Muscle layer of colon (tissue), 2 donors: ENCODE data around the gene UBR2.
"Not testable (repeated sequence)": the region's sequence is repeated elsewhere in the genome, so short reads cannot be mapped to it uniquely, and the experiment has no call there.

Experiments used
- H3K27ac ChIP-seq: one replicate; pipeline ENCODE4 v1.7.0; 2013; ENCODE audit warnings: low read depth, mild to moderate bottlenecking, low read length, moderate library complexity
- H3K27me3 ChIP-seq, 2 donors: one replicate each; pipeline ENCODE4 v1.7.0; 2013; ENCODE audit warnings: low read length in 2 of 2, mild to moderate bottlenecking in 2 of 2; ENCODE audit not compliant: insufficient read depth in 2 of 2, control insufficient read depth in 1 of 2
- H3K36me3 ChIP-seq: one replicate; pipeline ENCODE4 v1.7.0; 2013; ENCODE audit warnings: mild to moderate bottlenecking, low read length; ENCODE audit not compliant: insufficient read depth
- H3K4me1 ChIP-seq: one replicate; pipeline ENCODE4 v1.7.0; 2013; ENCODE audit warnings: mild to moderate bottlenecking, low read length; ENCODE audit not compliant: insufficient read depth
- H3K4me3 ChIP-seq, 2 donors: one replicate each; pipeline ENCODE4 v1.7.0; 2013; ENCODE audit warnings: low read length in 2 of 2, low read depth in 1 of 2, mild to moderate bottlenecking in 1 of 2, moderate library complexity in 1 of 2
- H3K9ac ChIP-seq: one replicate; pipeline ENCODE4 v1.7.0; 2013; ENCODE audit warnings: low read length
- H3K9me3 ChIP-seq: one replicate; pipeline ENCODE4 v1.7.0; 2013; ENCODE audit warnings: mild to moderate bottlenecking, low read length
- donor health status: abdominal sarcoma.
- donor health status: Adenocarcinoma of cecum.

Gene UBR2

DNA sequence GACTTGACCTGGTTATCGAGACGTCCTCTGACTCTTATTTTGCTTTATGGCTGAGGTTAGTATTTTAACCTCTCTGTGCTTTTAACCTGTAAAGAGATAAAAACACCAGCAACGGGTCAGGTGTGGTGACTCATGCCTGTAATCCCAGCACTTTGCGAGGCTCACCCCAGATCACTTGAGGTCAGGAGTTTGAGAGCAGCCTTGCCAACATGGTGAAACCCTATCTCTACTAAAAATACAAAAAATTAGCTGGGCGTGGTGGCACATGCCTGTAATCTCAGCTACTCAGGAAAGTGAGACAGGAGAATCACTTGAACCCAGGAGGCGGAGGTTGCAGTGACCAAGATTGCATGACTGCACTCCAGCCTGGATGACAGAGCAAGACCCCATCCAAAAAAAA lies 110.5 kb downstream of the UBR2 start:
- H3K27ac ChIP-seq, H3K9ac ChIP-seq, H3K4me1 ChIP-seq, H3K4me3 ChIP-seq, H3K9me3 ChIP-seq, H3K27me3 ChIP-seq: not testable (repeated sequence)
- peaks cover 87% of the 10 kb centered on the region for H3K36me3 ChIP-seq

DNA sequence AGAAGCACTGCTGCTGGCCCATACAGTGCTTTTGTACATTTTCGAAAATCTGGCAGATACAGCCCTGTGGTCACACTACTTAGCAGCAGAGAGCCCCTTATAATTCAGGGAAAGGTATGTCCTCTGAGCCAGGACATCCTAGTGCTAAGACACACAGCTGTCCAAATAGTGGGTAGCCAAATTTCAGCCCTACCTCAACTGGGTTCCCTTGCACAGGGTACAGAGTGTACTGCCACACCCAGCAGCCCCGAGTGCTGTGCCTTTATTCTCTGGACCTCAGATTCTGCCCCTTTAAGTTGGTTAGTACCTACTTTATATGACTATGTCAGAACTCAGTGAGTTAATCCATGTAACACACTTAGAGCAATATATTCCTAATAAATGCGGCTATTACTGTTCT lies 111.0 kb downstream of the UBR2 start:
- no peak overlapping the region for H3K4me3 ChIP-seq
- H3K36me3 ChIP-seq: peaks cover 87% of the 10 kb centered on the region
- H3K27me3 ChIP-seq: no peaks in the 10 kb centered on the region
- no peaks in the 10 kb centered on the region for H3K4me1 ChIP-seq
- H3K9ac ChIP-seq: no peak overlapping the region
- no peaks in the 10 kb centered on the region for H3K9me3 ChIP-seq
- no peak overlapping the region for H3K27ac ChIP-seq

DNA sequence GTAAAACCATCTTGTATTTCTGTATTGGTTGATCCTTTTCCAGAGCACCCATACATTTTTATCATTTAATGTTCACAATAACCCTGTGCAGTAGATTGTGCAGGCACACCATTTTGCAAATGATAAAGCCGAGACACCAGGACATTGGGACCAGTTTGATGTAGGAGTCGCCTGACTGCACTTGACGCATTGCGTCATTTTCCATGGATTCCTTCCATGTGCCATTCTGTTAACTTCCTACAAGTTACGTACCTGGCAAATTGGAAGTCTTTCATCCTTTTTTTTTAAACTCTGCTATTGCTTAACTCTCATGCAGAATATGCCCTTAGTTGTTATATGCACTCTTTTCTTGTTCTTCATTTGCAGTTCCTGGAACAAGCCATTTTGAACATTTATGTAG lies 115.5 kb downstream of the UBR2 start:
- no peaks in the 10 kb centered on the region for H3K4me1 ChIP-seq
- H3K36me3 ChIP-seq: peaks cover 78% of the 10 kb centered on the region
- no peaks in the 10 kb centered on the region for H3K27me3 ChIP-seq
- H3K4me3 ChIP-seq: no peak overlapping the region
- no peaks in the 10 kb centered on the region for H3K9me3 ChIP-seq
- H3K9ac ChIP-seq: no peak overlapping the region
- no peak overlapping the region for H3K27ac ChIP-seq

DNA sequence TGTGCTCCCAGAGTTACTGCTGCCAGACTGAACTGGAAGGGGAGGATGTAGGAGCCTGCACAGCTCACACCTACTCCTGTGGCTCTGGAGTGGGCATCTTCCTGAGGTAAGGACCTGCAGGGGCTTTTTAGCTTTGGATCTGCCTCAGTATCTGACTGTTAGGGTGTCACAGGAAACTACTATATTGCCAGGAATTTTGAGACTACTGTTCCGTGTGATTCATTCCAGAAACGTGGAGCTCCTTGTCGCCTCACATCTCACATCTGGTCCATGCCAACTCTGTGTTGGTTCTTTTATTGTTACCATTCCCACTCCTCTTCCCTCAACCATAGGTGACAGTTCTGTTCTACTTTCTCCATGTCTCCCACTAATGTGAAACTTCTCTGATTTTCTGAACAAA lies 124.5 kb downstream of the UBR2 start:
- H3K9me3 ChIP-seq: no peaks in the 10 kb centered on the region
- H3K4me3 ChIP-seq: no peak overlapping the region
- peaks cover 9% of the 10 kb centered on the region for H3K4me1 ChIP-seq
- H3K36me3 ChIP-seq: peaks cover 63% of the 10 kb centered on the region
- H3K27me3 ChIP-seq: no peaks in the 10 kb centered on the region
- H3K9ac ChIP-seq: no peak overlapping the region
- H3K27ac ChIP-seq: no peak overlapping the region

DNA sequence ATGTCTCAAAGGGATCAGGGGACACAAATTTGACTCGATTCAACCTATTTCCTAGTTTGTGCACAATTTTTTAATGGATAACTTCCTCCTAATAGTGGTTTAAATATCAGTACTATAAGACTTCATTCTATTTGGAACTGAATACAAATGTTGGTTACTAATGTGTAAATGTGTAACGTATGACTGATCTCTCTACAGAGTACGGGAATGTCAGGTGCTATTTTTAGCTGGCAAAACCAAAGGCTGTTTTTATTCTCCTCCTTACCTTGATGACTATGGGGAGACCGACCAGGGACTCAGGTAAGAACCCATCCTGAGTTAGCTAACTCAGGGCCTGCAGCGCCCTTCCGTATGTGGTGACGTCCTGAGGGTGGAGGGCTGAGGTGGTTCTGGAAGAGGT lies 125.5 kb downstream of the UBR2 start:
- H3K4me1 ChIP-seq: peaks cover 9% of the 10 kb centered on the region
- no peak overlapping the region for H3K27ac ChIP-seq
- H3K27me3 ChIP-seq: no peaks in the 10 kb centered on the region
- peaks cover 65% of the 10 kb centered on the region for H3K36me3 ChIP-seq
- no peaks in the 10 kb centered on the region for H3K9me3 ChIP-seq
- no peak overlapping the region for H3K4me3 ChIP-seq
- H3K9ac ChIP-seq: no peak overlapping the region

DNA sequence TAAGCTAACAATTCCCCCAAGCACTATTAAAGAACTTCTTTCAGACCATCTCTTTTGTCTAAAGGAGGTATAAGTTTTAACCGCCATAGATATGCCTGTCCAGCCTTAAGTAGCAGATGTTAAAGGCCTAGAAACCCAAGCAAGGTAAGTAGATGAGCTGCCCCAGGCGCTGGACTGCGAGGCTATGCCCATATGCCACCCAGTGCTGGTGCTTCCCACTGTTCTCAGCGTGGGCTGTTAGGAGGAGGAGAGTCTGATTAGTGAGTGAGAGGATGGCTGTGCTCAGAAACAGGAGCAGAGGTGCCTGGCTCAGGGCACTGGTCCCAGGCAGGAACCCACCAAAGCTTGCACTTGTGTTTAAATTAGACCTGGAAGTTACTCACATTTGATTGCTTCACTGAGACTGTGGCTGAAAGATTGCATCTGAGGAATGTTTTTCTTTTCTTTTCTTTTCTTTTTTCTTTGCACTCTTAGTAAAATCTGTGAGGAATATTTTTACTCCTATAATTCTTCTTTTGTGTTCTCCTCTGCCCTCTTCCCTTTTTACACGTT lies 126.4 kb downstream of the UBR2 start:
- Histone ChIP-seq H3K4me3 (no peak overlapping the region), H3K27ac (no peak overlapping the region), H3K4me1 (peaks cover 15% of the 10 kb centered on the region), H3K36me3 (peaks cover 57% of the 10 kb centered on the region), H3K9ac (no peak overlapping the region), H3K9me3 (no peaks in the 10 kb centered on the region), H3K27me3 (no peaks in the 10 kb centered on the region)

DNA sequence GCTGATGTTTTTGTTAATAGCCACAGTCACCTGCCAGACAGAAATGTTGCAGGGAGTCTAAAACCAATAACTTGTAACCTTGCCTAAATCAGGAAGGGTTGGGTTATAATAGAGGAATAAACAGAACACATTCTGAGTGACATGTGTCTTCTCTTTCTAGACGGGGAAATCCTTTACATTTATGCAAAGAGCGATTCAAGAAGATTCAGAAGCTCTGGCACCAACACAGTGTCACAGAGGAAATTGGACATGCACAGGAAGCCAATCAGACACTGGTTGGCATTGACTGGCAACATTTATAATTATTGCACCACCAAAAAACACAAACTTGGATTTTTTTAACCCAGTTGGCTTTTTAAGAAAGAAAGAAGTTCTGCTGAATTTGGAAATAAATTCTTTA lies 127.0 kb downstream of the UBR2 start:
- H3K4me3 ChIP-seq: no peak overlapping the region
- no peaks in the 10 kb centered on the region for H3K9me3 ChIP-seq
- no peak overlapping the region for H3K9ac ChIP-seq
- H3K4me1 ChIP-seq: peaks cover 15% of the 10 kb centered on the region
- H3K27ac ChIP-seq: no peak overlapping the region
- no peaks in the 10 kb centered on the region for H3K27me3 ChIP-seq
- peaks cover 50% of the 10 kb centered on the region for H3K36me3 ChIP-seq

DNA sequence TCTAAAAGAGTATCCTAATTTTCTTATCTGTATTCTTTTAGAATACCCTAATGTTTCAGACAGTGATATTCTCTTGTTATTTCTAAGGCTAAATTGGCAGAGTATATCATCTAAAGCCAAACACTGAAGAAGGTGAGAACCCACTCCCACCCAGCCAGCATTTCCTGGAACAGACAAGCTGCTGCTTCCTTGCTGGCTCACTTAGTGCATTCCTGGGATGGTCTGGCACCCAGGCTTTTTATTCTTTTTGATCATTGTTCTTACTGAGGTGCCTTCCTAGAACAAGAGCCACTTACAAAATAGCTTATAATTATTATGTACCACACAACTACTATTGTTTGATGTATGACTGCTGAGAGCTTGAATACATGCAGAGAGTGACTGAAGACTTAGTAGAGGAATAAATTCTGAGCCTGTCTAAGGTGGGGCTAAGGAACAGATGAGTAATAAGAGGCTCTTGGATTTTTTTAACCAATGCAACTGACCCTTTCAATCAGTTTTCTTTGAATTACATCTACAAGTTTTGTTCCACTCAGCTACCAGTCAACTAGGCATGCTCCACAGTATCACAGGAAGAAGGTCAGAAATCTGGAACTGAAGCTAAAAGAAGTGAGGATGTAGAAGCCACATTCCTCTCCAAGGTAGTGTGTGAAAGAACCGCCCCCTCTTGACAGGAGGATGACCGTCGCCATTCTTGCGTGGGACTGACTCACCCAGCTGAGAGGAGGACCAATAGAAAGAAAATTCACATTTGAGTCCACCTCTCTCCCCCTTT lies 128.5 kb downstream of the UBR2 start:
- Histone ChIP-seq H3K9me3 (no peaks in the 10 kb centered on the region), H3K4me3 (no peak overlapping the region), H3K27me3 (no peaks in the 10 kb centered on the region), H3K9ac (no peak overlapping the region), H3K4me1 (peaks cover 20% of the 10 kb centered on the region), H3K27ac (no peak overlapping the region), H3K36me3 (peaks cover 50% of the 10 kb centered on the region)

DNA sequence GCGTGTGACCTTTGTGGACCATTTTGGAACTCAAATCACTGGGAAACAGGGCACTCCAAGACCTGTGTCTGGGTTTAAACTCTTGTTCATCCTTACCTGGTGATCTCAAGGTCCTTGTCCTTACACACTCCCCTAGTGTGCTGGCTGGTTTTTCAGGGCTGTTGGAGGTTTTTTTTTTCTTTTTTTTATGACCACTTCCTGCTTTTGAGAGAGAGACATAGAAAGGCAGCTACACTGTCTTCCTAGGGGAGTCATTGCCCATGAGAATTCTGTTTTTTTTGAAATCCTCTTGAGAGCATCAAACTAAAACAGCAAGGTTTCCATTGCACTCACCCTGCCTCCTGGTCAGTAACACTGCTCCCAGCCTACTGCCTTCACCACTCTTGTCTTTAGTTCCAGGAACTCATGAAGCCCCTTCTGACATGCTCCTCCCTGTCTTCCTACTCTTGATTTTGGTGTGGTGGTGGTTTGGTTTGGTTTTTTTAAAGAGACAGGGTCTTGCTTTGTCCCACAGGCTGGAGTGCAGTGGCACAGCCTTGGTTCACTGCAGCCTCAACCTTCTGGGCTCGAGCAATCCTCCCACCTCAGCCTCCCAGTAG lies 130.0 kb downstream of the UBR2 start:
- H3K4me3 ChIP-seq: no peak overlapping the region
- no peaks in the 10 kb centered on the region for H3K27me3 ChIP-seq
- H3K4me1 ChIP-seq: peaks cover 20% of the 10 kb centered on the region
- no peak overlapping the region for H3K9ac ChIP-seq
- no peaks in the 10 kb centered on the region for H3K9me3 ChIP-seq
- H3K36me3 ChIP-seq: peaks cover 37% of the 10 kb centered on the region
- no peak overlapping the region for H3K27ac ChIP-seq

DNA sequence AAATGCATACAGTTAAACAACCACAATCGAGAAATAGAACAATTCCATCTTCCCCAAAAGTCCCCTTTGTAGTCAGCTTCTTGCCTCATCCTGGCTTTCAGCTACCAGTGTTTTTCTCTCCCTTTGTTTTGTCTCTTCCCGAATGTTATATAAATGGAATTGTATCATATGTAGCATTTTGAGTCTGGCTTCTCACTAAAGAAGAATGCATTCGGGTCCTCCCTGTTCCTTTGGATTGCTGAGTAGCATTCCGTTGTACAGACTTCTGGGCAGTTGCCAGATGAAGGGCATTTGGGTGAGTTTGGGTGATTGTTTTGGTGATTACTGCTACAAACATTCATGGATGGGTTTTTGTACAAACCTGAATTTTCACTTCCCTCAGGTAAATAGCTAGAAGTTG lies 130.8 kb downstream of the UBR2 start:
- H3K4me1 ChIP-seq: peaks cover 20% of the 10 kb centered on the region
- no peak overlapping the region for H3K4me3 ChIP-seq
- no peaks in the 10 kb centered on the region for H3K9me3 ChIP-seq
- H3K9ac ChIP-seq: no peak overlapping the region
- H3K27me3 ChIP-seq: no peaks in the 10 kb centered on the region
- no peak overlapping the region for H3K27ac ChIP-seq
- peaks cover 30% of the 10 kb centered on the region for H3K36me3 ChIP-seq

DNA sequence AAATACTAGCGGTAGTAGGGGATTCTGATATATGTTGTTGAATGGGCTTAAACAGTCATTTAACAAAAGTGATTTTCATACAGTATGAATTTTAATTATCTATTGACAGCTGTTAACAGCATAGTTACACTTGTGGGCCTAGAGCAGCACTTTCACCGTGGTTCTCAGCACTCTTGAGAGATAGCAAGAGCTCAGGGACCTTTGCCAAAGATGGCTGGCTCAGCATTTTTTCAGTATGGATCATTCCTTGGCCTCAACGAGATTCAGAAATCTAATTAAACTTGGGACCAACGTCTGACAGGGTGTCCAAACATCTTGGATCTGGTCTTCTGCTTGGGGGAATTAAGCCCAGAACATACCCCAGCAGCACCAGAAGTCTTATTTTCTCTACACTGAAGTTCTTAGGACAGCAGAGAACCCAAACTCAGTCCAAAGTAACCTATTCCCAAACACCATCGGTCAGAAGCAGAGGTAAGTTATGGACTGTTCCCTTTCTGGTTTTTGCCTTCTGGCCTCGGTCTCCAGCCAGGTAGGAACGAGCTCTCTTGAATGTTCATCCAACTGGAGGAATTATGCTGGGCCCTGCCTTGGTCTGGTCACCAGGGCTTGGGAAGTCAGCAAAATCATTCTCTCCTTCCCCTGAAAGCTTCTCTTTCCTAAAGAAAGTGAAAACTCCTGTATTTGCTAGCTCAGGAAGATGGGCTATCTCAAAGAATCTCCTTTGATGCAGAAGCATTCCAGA lies 132.9 kb downstream of the UBR2 start:
- H3K4me1 ChIP-seq: peaks cover 20% of the 10 kb centered on the region
- H3K27me3 ChIP-seq: no peaks in the 10 kb centered on the region
- H3K9ac ChIP-seq: no peak overlapping the region
- peaks cover 10% of the 10 kb centered on the region for H3K36me3 ChIP-seq
- H3K27ac ChIP-seq: peak overlapping the region; percentile 43
- H3K9me3 ChIP-seq: no peaks in the 10 kb centered on the region
- no peak overlapping the region for H3K4me3 ChIP-seq
